Activated T-cell treated with anti-CD3 and anti-CD28 coated beads, Interleukin-2, amount 50 U/mL, for 48 hours (primary cell): Measurements from ENCODE around the gene COMMD1.
"Not testable (repeated sequence)": the region's sequence is repeated elsewhere in the genome, so short reads cannot be mapped to it uniquely, and the experiment has no call there.

Experiments used
- DNase-seq, 2 experiments: peaks; one replicate each; pipeline ENCODE4 v3.0.0-alpha.2; 2020

COMMD1 gene

DNA sequence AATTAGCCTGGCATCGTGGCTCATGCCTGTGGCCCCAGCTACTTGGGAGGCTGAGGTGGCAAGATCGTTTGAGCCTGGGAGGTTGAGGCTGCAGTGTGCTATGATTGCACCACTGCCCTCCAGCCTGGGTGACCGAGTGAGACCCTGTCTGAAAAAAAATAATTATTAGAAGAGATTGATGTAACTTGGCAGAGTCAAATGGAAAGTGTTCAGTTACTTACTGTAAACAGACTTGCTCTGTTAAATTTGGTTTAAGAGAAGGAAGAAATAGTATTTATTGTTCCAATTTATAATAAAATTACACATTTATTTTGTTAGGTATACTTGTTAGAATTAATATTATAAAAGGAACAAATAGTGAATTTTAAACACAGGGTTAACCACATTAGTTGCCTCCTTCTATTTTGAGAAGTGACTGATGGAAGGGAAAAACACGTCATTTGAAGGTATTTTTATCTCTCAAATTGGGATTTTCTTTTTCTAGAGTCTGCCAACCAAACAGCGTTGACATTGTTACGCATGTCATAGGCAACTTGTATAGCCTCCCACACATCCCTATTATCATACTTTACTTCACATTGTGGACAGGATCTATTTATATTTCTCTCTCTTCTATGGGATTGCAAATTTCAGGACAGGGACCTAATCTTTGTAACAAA, 171.6 kb downstream of the COMMD1 start:
- DNase-seq: no peak

- no peak for DNase-seq
Observed at GRCh38 chr2:62084801-62085200, 179.3 kb downstream of the COMMD1 start.

DNA sequence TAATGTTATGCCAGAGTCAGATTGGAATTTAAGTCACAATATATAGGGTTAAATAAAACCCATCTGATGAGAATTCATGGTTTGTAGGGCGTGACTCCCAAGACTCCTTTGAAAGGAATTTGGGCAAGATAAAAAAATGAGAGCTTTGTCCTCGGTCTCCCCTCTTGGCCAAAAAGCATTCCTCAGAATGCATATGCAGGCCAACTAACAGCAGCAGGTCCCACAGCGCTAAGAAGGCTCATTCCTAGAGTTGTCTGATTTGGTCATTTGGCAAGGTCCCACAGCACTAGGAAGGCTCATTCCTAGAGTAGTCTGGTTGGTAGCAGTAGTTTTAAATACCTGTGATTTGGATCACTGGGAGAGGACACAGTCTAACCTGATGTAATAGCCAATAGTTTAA, 184.2 kb downstream of the COMMD1 start:
- no peak for DNase-seq

DNA sequence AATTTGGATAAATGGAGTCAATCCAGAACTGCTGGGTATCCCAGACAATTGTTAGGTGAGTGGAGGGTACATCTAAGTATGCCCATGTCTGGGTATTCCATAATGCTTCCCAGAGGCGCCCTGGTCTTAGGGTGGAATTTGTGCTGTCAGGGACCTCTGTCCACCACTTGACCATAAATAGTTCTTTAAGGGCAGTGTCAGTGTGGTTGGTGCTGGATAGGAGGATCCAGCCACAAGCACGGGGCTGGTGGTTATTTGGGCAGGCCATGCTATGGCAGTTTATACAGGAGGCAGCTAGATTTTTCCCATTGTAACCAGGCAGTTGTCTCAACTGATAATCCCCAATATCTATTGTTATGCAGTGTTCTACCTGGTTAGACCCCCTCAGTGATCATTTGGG, 186.0 kb downstream of the COMMD1 start:
- no peak for DNase-seq

- DNase-seq: no peak
Observed at GRCh38 chr2:62099050-62099449, 193.6 kb downstream of the COMMD1 start.

- DNase-seq: no peak
Observed at GRCh38 chr2:62099523-62100175, 194.2 kb downstream of the COMMD1 start.

GRCh38 chr2:62101886-62102285, 196.4 kb downstream of the COMMD1 start:
- no peak for DNase-seq

DNA sequence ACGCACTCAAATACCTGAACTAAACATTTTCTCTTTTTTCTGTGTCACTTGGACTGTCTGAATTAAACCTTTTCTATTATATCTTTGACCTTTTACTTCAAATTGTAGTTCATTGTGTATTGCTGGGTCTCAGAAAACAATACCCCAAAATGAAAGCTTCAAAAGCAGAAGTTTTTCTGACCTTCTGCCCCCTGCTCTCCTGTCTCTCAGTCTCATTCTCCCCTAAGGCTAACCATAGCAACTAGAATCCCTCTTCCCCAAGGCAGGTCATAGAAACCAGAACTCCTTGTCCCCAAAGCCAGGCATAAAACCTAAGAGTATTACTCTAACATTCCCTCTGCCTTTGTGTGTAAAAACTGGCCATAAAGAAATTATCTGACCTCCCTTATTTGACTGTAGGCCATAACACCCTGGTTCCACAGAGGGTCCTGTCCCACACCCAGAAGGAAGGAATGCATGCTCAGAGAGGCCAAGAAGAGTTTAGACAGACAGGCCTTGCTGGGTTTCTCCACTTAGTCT, 197.0 kb downstream of the COMMD1 start:
- no peak for DNase-seq

- DNase-seq: no peak
Observed at GRCh38 chr2:62109554-62109953, 204.1 kb downstream of the COMMD1 start.

DNA sequence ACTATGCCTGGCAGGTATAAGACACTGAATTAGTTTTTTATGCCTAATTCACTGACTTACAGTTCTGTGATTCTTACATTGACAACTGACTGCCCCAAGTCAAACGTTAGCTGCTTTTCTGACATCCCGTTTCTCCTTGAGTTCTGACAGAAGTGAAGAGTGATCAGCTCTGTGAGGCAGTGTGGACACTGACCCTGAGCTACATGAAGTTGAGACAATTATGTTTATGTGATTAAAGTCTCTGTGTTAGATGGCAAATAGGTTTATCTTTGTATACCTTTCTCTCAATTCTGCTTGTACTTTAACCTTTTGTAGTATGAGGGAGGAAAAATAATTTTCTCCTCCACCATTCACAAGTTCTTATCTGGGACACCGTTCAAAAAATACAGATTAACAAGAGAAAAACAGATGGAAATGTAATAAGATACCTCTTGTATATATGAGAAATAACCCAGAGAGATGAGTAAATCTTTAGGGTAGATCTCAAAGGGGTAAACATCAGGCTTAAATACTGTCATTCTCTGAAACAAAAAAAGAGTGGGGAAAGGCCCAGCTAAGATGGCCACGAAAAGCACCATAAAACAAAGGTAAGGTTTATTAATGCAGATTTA, 205.0 kb downstream of the COMMD1 start:
- no peak for DNase-seq

DNA sequence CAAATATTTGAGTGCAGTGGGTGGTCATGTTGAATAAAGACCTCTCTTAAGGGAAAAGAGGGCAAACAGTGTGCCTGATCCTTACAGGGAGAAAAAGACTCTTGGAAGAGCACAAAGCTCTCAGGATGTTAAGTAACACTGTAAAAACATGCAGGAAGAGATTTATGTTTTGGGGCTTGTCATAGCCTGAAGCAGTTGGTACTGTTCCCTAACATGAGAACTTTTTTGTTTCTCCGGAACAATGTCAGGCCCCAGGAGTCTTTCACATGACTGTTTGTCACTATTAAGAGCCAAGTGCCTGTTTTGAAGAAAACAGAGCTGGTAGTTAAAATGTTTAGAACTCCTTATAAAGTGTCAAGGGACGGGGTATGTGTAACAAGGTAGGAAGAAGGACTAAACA, 206.7 kb downstream of the COMMD1 start:
- DNase-seq: no peak

GRCh38 chr2:62114564-62114963, 209.1 kb downstream of the COMMD1 start:
- no peak for DNase-seq

DNA sequence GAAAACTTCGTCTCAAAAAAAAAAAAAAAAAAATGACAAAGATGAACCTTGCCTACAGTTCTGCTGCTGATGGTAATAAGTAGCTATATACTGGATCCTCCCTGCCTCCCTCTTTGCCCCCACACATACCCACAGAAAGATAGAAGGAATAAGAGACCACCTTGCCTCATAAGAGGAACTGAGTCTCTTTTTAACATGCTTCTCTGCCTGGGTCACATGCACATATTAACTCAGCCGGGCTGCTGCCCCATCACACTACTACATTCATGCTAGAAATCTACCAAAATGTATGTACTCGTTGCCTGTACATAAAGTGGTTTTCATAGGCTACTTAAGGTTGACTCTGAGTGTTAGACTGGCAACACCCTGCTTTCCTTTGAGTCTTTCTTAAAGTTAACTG, 211.5 kb downstream of the COMMD1 start:
- DNase-seq: no peak

DNA sequence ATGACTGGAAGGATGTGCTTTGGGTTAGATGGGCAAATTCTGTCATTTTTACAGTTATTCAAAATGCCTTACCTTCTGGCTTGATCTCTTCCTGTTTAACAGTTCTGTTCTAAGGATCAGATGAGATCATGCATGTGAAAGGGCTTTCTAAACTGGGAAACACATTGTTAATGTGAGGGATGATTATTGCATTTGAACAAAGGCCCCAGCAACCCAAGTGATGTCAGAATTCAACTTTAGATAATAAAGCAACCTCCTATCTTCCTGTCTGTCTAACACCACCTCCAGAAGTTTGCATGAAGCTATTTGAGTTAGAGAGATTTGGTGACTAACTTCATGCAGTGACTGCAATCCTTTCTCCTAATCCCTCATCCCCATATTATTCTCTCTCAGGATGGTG, 212.7 kb downstream of the COMMD1 start:
- no peak for DNase-seq

DNA sequence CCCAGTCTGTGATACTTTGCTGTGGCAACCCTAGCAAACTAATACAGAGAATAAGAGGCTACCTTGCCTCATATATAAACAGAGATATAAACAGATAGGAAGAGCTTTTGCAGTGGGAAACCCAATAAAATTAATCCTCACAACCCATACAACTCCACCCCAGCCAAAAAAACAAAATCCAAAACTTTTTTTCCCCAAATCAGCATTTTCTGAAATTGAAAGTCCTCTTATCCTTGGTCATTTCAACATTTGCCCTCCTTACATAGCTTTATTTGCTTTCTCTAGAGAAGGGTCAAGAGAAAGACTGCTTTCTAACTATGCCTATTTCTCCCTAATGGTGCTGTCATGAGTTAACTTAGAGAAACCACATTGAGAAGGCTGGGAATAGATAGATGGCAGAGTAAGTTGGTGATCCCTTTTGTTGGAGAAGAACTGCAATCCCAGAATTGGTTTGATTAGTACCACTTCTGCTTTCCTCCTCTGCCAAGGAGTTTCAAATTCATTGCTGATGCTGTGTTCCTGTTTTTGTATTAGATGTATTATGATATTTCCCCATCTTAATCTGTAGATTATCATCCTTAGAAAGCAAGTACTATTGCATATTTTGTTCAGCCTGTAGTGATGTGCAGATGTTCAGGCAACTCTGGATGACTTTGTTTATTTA, 214.0 kb downstream of the COMMD1 start:
- no peak for DNase-seq

- not testable (repeated sequence) for DNase-seq
Observed at GRCh38 chr2:62126239-62126638, 220.8 kb downstream of the COMMD1 start.

GRCh38 chr2:62133320-62133823, 227.9 kb downstream of the COMMD1 start:
- DNase-seq: no peak

- no peak for DNase-seq
Observed at GRCh38 chr2:62136956-62137830, 231.7 kb downstream of the COMMD1 start.

- no peak for DNase-seq
Observed at GRCh38 chr2:62140426-62141141, 235.1 kb downstream of the COMMD1 start.

- no peak for DNase-seq
Observed at GRCh38 chr2:62141142-62141740, 235.8 kb downstream of the COMMD1 start.

- DNase-seq: no peak
Observed at GRCh38 chr2:62142054-62142453, 236.6 kb downstream of the COMMD1 start.
